H9 (cell line): ENCODE results near the gene COPZ2. TPM values are rescaled to one million over a fixed set of nuclear protein-coding genes. Genes with fewer than 3 reads are reported as not detected.

Experiments
- DNase-seq: peaks from one replicate; pipeline ENCODE4 v3.0.0-alpha.2; 2017
- H2AFZ ChIP-seq: one replicate; pipeline ENCODE4 v1.6.1; 2013; ENCODE audit warnings: mild to moderate bottlenecking, low read length, control low read depth, moderate library complexity
- H2AK5ac ChIP-seq: 2 replicates; pipeline ENCODE4 v1.6.1; 2013; ENCODE audit warnings: low read length, control low read depth, mixed read lengths; ENCODE audit not compliant: insufficient read length
- H2BK120ac ChIP-seq: one replicate; pipeline ENCODE4 v1.6.1; 2013; ENCODE audit warnings: low read depth, mild to moderate bottlenecking, low read length, control low read depth, inconsistent platforms; ENCODE audit not compliant: poor library complexity, severe bottlenecking
- H2BK12ac ChIP-seq: 2 replicates; pipeline ENCODE4 v1.6.1; 2013; ENCODE audit warnings: low read length, control low read depth, mixed read lengths, low read depth; ENCODE audit not compliant: insufficient read length
- H2BK15ac ChIP-seq: 2 replicates; pipeline ENCODE4 v1.6.1; 2013; ENCODE audit warnings: low read depth, low read length, control low read depth
- H2BK20ac ChIP-seq: one replicate; pipeline ENCODE4 v1.6.1; 2013; ENCODE audit warnings: low read depth, mild to moderate bottlenecking, low read length, control low read depth, inconsistent platforms; ENCODE audit not compliant: poor library complexity, severe bottlenecking
- H2BK5ac ChIP-seq: 2 replicates; pipeline ENCODE4 v1.6.1; 2013; ENCODE audit warnings: low read length, control low read depth, mixed read lengths; ENCODE audit not compliant: insufficient read length
- H3K14ac ChIP-seq: 2 replicates; pipeline ENCODE4 v1.6.1; 2013; ENCODE audit warnings: low read length, control low read depth; ENCODE audit not compliant: insufficient read depth
- H3K18ac ChIP-seq: 2 replicates; pipeline ENCODE4 v1.6.1; 2013; ENCODE audit warnings: low read depth, mild to moderate bottlenecking, mixed read lengths, low read length, control low read depth; ENCODE audit not compliant: insufficient read length
- H3K23ac ChIP-seq: 2 replicates; pipeline ENCODE4 v1.6.1; 2013; ENCODE audit warnings: low read length, control low read depth, mixed read lengths, low read depth; ENCODE audit not compliant: insufficient read length
- H3K23me2 ChIP-seq: 2 replicates; pipeline ENCODE4 v1.6.1; 2013; ENCODE audit warnings: low read depth, mild to moderate bottlenecking, mixed read lengths, low read length, control low read depth; ENCODE audit not compliant: insufficient read length, poor library complexity, severe bottlenecking
- H3K27ac ChIP-seq: 2 replicates; pipeline ENCODE4 v1.5.1; 2013; ENCODE audit warnings: low read length, control low read depth, mixed read lengths, low read depth; ENCODE audit not compliant: insufficient read length
- H3K27me3 ChIP-seq: 2 replicates; pipeline ENCODE4 v1.6.1; 2013; ENCODE audit warnings: low read length, control low read depth, inconsistent platforms; ENCODE audit not compliant: insufficient read depth
- H3K4ac ChIP-seq: 2 replicates; pipeline ENCODE4 v1.6.1; 2013; ENCODE audit warnings: low read depth, mild to moderate bottlenecking, control low read depth, inconsistent platforms, low read length, moderate library complexity
- H3K4me1 ChIP-seq: 2 replicates; pipeline ENCODE4 v1.6.1; 2013; ENCODE audit warnings: low read length, control low read depth, inconsistent platforms; ENCODE audit not compliant: insufficient read depth
- H3K4me2 ChIP-seq: 2 replicates; pipeline ENCODE4 v1.6.1; 2013; ENCODE audit warnings: low read length, control low read depth, mixed read lengths; ENCODE audit not compliant: insufficient read length, insufficient read depth
- H3K56ac ChIP-seq: 2 replicates; pipeline ENCODE4 v1.6.1; 2013; ENCODE audit warnings: low read depth, mild to moderate bottlenecking, mixed read lengths, low read length, control low read depth; ENCODE audit not compliant: insufficient read length
- H3K79me1 ChIP-seq: 2 replicates; pipeline ENCODE4 v1.6.1; 2013; ENCODE audit warnings: low read depth, mild to moderate bottlenecking, moderate library complexity, low read length, control low read depth, inconsistent platforms; ENCODE audit not compliant: insufficient read depth, poor library complexity, severe bottlenecking
- H3K79me2 ChIP-seq: 2 replicates; pipeline ENCODE4 v1.6.1; 2013; ENCODE audit warnings: low read length, control low read depth, inconsistent platforms; ENCODE audit not compliant: insufficient read depth
- H3K9ac ChIP-seq: 2 replicates; pipeline ENCODE4 v1.6.1; 2013; ENCODE audit warnings: low read length, control low read depth, mixed read lengths; ENCODE audit not compliant: insufficient read length; ENCODE audit errors: extremely low read depth
- H3K9me3 ChIP-seq: one replicate; pipeline ENCODE4 v1.6.1; 2013; ENCODE audit warnings: low read depth, low read length, inconsistent platforms; ENCODE audit not compliant: control insufficient read depth
- H3T11ph ChIP-seq: one replicate; pipeline ENCODE4 v1.6.1; 2013; ENCODE audit warnings: mild to moderate bottlenecking, low read length, control low read depth, inconsistent platforms
- H4K20me1 ChIP-seq: one replicate; pipeline ENCODE4 v1.6.1; 2013; ENCODE audit not compliant: control insufficient read depth, insufficient read length, insufficient read depth
- H4K5ac ChIP-seq: 2 replicates; pipeline ENCODE4 v1.6.1; 2013; ENCODE audit warnings: low read depth, mild to moderate bottlenecking, mixed read lengths, low read length, control low read depth; ENCODE audit not compliant: insufficient read length
- H4K8ac ChIP-seq: replicated peaks from 2 replicates; pipeline ENCODE4 v1.6.1; 2013; ENCODE audit warnings: low read length, control low read depth, mixed read lengths, low read depth; ENCODE audit not compliant: insufficient read length
- H4K91ac ChIP-seq: 2 replicates; pipeline ENCODE4 v1.6.1; 2013; ENCODE audit warnings: low read depth, mild to moderate bottlenecking, moderate library complexity, mixed read lengths, low read length, control low read depth; ENCODE audit not compliant: insufficient read length
- H3K27ac Mint-ChIP-seq, 3 experiments: 2 replicates in 2 of 3; 3 replicates in 1 of 3; pipeline ENCODE4 v1.8.0; 2020 to 2021; ENCODE audit warnings: mixed read lengths in 3 of 3, mild to moderate bottlenecking in 1 of 3, moderate library complexity in 1 of 3
- H3K27me3 Mint-ChIP-seq: 2 replicates; pipeline ENCODE4 v1.8.0; 2021; ENCODE audit warnings: low read depth, mild to moderate bottlenecking, moderate library complexity, mixed read lengths
- H3K36me3 Mint-ChIP-seq, 3 experiments: 2 replicates in 2 of 3; 3 replicates in 1 of 3; pipeline ENCODE4 v1.8.0; 2020 to 2021; ENCODE audit warnings: low read depth in 3 of 3, mixed read lengths in 3 of 3; ENCODE audit not compliant: insufficient read depth in 1 of 3
- H3K4me1 Mint-ChIP-seq, 2 experiments: 2 replicates each; pipeline ENCODE4 v1.8.0; 2020; ENCODE audit warnings: mixed read lengths in 2 of 2
- H3K4me3 Mint-ChIP-seq, 2 experiments: 2 replicates in 1 of 2; 3 replicates in 1 of 2; pipeline ENCODE4 v1.8.0; 2020 to 2021; ENCODE audit warnings: mild to moderate bottlenecking in 2 of 2, mixed read lengths in 2 of 2, moderate library complexity in 1 of 2
- H3K9me3 Mint-ChIP-seq, 2 experiments: 2 replicates in 1 of 2; 3 replicates in 1 of 2; pipeline ENCODE4 v1.8.0; 2020; ENCODE audit warnings: mild to moderate bottlenecking in 2 of 2, mixed read lengths in 2 of 2, moderate library complexity in 1 of 2
- CTCF ChIP-seq: fragments of 200-600 bp; sonication (generic); conservative IDR thresholded peaks from 3 replicates; pipeline ENCODE4 v1.8.0; 2021; ENCODE audit warnings: antibody characterized with exemption, mild to moderate bottlenecking
- WGBS: extraction: QIAGEN DNeasy Blood & Tissue Kit; methylation state at CpG from one replicate; pipeline ENCODE4 v1.1.7; 2013; ENCODE audit warnings: missing lambda C conversion rate, low lambda C conversion rate, mixed read lengths; ENCODE audit not compliant: insufficient read length; ENCODE audit errors: extremely low coverage; 5-methylcytosine and 5-hydroxymethylcytosine counted together
- total RNA-seq: library from RNA; stranded (reverse); gene quantifications from 2 replicates; pipeline ENCODE4 v1.2.1, GENCODE V29; 2021

Gene COPZ2
- total RNA-seq, 1 experiment from 2014 or later, result 0.68 TPM

DNA sequence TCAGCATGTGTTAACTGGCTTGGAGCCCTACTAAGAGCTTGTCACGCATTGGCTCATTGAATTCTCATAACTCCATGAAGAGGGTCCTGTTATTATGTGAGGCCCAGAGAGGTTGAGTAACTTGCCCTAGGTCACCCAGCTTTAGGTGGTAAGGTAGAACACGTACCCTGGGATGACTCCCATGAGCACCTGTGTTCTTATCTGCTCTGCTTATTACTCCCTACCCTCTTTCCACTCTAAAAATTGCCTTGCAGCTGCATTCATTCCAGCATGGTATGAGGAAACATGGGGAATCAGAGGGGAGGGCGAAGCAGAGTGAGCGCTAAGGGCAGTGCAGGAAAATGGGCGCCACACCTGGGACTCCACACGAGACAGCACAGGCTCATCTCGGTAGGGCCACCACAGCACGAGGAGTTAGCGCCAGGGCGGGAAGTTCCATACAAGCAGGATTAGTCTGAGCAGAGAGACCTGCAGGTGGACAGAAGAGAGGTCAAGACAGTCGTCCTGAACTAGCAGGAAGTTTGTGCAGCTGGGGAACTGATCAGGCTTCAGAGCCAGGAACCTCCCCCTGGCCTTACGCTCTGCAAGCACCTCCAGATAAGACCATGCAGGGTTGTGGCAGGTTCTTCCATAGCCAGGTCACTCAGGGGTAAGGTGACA is 10.1 kb downstream of the COPZ2 start:
- Histone ChIP-seq H3K18ac (no peak overlapping the region), H3K23ac (no peak overlapping the region), H4K8ac (no peak overlapping the region), H2BK15ac (no peak overlapping the region), H4K5ac (no peak overlapping the region), H3K4ac (no peak overlapping the region), H2AK5ac (no peak overlapping the region), H3K27ac (no peak overlapping the region), H3K9ac (no peak overlapping the region), H2BK120ac (no peak overlapping the region), H3K9me3 (no peaks in the 10 kb centered on the region), H3K4me2 (no peak overlapping the region), H3K4me1 (no peaks in the 10 kb centered on the region), H3T11ph (no peak overlapping the region), H3K23me2 (peaks cover 19% of the 10 kb centered on the region), H3K14ac (no peak overlapping the region), H3K79me1 (no peaks in the 10 kb centered on the region), H2BK5ac (no peak overlapping the region), H4K20me1 (no peaks in the 10 kb centered on the region), H2BK20ac (no peak overlapping the region), H2AFZ (no peak overlapping the region), H3K79me2 (no peaks in the 10 kb centered on the region), H2BK12ac (no peak overlapping the region), H3K27me3 (peaks cover 2% of the 10 kb centered on the region; the same call in 1 of the 2 replicates), H4K91ac (no peak overlapping the region), H3K56ac (no peak overlapping the region)
- no CpG with 5 or more reads among the region's 12 CpGs for WGBS
- Mint-ChIP-seq H3K36me3 (no peaks in the 10 kb centered on the region), H3K27me3 (peaks cover 48% of the 10 kb centered on the region), H3K27ac (no peak overlapping the region; a peak in 1 of 7 replicates), H3K4me3 (no peak overlapping the region), H3K9me3 (no peaks in the 10 kb centered on the region; a peak in 1 of 5 replicates), H3K4me1 (peaks cover 28 to 32% of the 10 kb centered on the region in 2 experiments)
- no peak for TF ChIP-seq CTCF
- DNase-seq, result no peak
